Keratinocyte (primary cell): Measurements from ENCODE around the gene JAK1. TPM values are rescaled to one million over a fixed set of nuclear protein-coding genes. Genes with fewer than 3 reads are reported as not detected.

Experiments
- DNase-seq: peaks from one replicate; pipeline ENCODE4 v3.0.0-alpha.2; 2011; ENCODE audit warnings: low read depth, missing footprints, low spot score
- FAIRE-seq: peaks from 2 replicates; lab custom pipeline; 2011; peaks lifted over from hg19 to GRCh38; lab: Jason Lieb, UNC
- H2AFZ ChIP-seq: 2 replicates; pipeline ENCODE4 v1.6.0; 2012; ENCODE audit warnings: low read length, control low read depth, inconsistent platforms; ENCODE audit not compliant: control insufficient read depth
- H3K27ac ChIP-seq: 2 replicates; pipeline ENCODE4 v1.5.1; 2011; ENCODE audit warnings: low read length; ENCODE audit not compliant: control insufficient read depth, insufficient read depth
- H3K27me3 ChIP-seq: 3 replicates; pipeline ENCODE4 v1.6.0; 2011; ENCODE audit warnings: low read length; ENCODE audit not compliant: control insufficient read depth, insufficient read depth; ENCODE audit errors: extremely low read depth
- H3K36me3 ChIP-seq, 2 experiments: 2 replicates in 1 of 2; 3 replicates in 1 of 2; pipeline ENCODE4 v1.5.1; 2011; ENCODE audit warnings: low read length in 2 of 2, mild to moderate bottlenecking in 1 of 2; ENCODE audit not compliant: control insufficient read depth in 2 of 2, insufficient read depth in 2 of 2; ENCODE audit errors: extremely low read depth in 1 of 2
- H3K4me1 ChIP-seq: 3 replicates; pipeline ENCODE4 v1.5.1; 2011; ENCODE audit warnings: low read length; ENCODE audit not compliant: control insufficient read depth, insufficient read depth; ENCODE audit errors: extremely low read depth
- H3K4me2 ChIP-seq: 3 replicates; pipeline ENCODE4 v1.6.0; 2011; ENCODE audit warnings: low read depth, low read length; ENCODE audit not compliant: control insufficient read depth, insufficient read depth; ENCODE audit errors: extremely low read depth
- H3K4me3 ChIP-seq, 3 experiments: fragments of 200-600 bp in 1 of 3; sonication (generic) in 1 of 3; 2 replicates in 2 of 3; 3 replicates in 1 of 3; pipeline ENCODE4 v1.5.1; 2011 to 2016; ENCODE audit warnings: low read length in 3 of 3, mild to moderate bottlenecking in 3 of 3, control low read depth in 2 of 3, inconsistent platforms in 1 of 3, low read depth in 1 of 3, mixed read lengths in 1 of 3, mixed run types in 1 of 3, moderate library complexity in 1 of 3; ENCODE audit not compliant: control insufficient read depth in 2 of 3, insufficient read depth in 2 of 3; ENCODE audit errors: extremely low read depth in 1 of 3
- H3K79me2 ChIP-seq: 2 replicates; pipeline ENCODE4 v1.6.0; 2012; ENCODE audit warnings: low read length; ENCODE audit not compliant: control insufficient read depth, insufficient read depth
- H3K9ac ChIP-seq: 3 replicates; pipeline ENCODE4 v1.6.0; 2011; ENCODE audit warnings: low read length; ENCODE audit not compliant: control insufficient read depth, insufficient read depth; ENCODE audit errors: extremely low read depth
- H3K9me1 ChIP-seq: 3 replicates; pipeline ENCODE4 v1.6.0; 2011; ENCODE audit warnings: low read length; ENCODE audit not compliant: control insufficient read depth, insufficient read depth; ENCODE audit errors: extremely low read depth
- H3K9me3 ChIP-seq: 2 replicates; pipeline ENCODE4 v1.5.1; 2012; ENCODE audit warnings: low read depth, low read length; ENCODE audit not compliant: control insufficient read depth
- H4K20me1 ChIP-seq: 3 replicates; pipeline ENCODE4 v1.6.0; 2011; ENCODE audit warnings: low read length; ENCODE audit not compliant: control insufficient read depth, insufficient read depth; ENCODE audit errors: extremely low read depth
- CTCF ChIP-seq, 3 experiments: IDR thresholded peaks in 1 of 3; conservative IDR thresholded peaks in 1 of 3; optimal IDR thresholded peaks in 1 of 3; 2 replicates in 2 of 3; 3 replicates in 1 of 3; pipeline versions ENCODE3 to v1.5.1; 2011; ENCODE audit warnings: low read length in 3 of 3, mild to moderate bottlenecking in 3 of 3, moderate library complexity in 2 of 3, control low read depth in 1 of 3, inconsistent platforms in 1 of 3; ENCODE audit not compliant: insufficient read depth in 2 of 3; ENCODE audit errors: extremely low read depth in 1 of 3
- EZH2 ChIP-seq: IDR thresholded peaks from one replicate; pipeline ENCODE4 v1.6.1; 2012; ENCODE audit warnings: inconsistent platforms, mild to moderate bottlenecking, low read length, moderate library complexity
- dilution Hi-C: fragments of 300-500 bp; cut with MboI; formaldehyde crosslinking; loops from one replicate; pipeline ENCODE4 v1.7.0; 2020; ENCODE audit warnings: low sequenced_read_pairs; ENCODE audit not compliant: extremely low pct_ligation_motif_present
- polyA plus RNA-seq, 5 experiments: library from polyadenylated mRNA; depleted of rRNA in 3 of 5; stranded (reverse) in 3 of 5; stranded (forward) in 1 of 5; unstranded in 1 of 5; fragments of >200 nt; gene quantifications; 1 replicate in 1 of 5; 2 replicates in 3 of 5; 3 replicates in 1 of 5; pipeline versions ENCODE4 v1.2.1 to v1.2.3, GENCODE V29; 2011 to 2012; ENCODE audit warnings: missing spikeins in 2 of 5, low read depth in 1 of 5, low replicate concordance in 1 of 5

Gene JAK1
- polyA plus RNA-seq, 1 donor (not counting 4 experiments of a cell fraction or from before 2014, with no cell fraction given) = 50.9 TPM

- TF ChIP-seq EZH2 = no peak
- no peak for TF ChIP-seq CTCF (optimal IDR thresholded peaks at IDR 0.05 in 1 of 3, IDR thresholded peaks at IDR 0.05 in 1 of 3, conservative IDR thresholded peaks at IDR 0.05 in 1 of 3; ENCODE audit: extremely low read depth in 1 of 3, insufficient read depth in 2 of 3, low read length in 3 of 3)
- Histone ChIP-seq H3K4me1 (no peaks in the 10 kb centered on the region), H3K27me3 (no peaks in the 10 kb centered on the region), H3K9me1 (no peaks in the 10 kb centered on the region), H3K4me3 (no peak overlapping the region), H2AFZ (no peak overlapping the region), H3K9ac (no peak overlapping the region), H3K79me2 (no peaks in the 10 kb centered on the region), H3K9me3 (no peaks in the 10 kb centered on the region), H3K36me3 (peaks cover 13 to 15% of the 10 kb centered on the region in 2 experiments), H4K20me1 (no peaks in the 10 kb centered on the region), H3K4me2 (no peak overlapping the region), H3K27ac (no peak overlapping the region)
- dilution Hi-C loops = no loop called here
- FAIRE-seq (no peak), DNase-seq (no peak)
These were observed 102.1 kb downstream of the JAK1 start for GRCh38 chr1:64864018-64864940.

GRCh38 chr1:64861611-64862010 lies 104.7 kb downstream of the JAK1 start:
- no peak overlapping the region for H3K4me2 ChIP-seq
- no peak overlapping the region for H3K27ac ChIP-seq
- H3K4me1 ChIP-seq = no peaks in the 10 kb centered on the region
- H3K36me3 ChIP-seq = peaks cover 9 to 22% of the 10 kb centered on the region in 2 experiments
- no peak for DNase-seq
- H3K9me1 ChIP-seq = no peaks in the 10 kb centered on the region
- no peak for FAIRE-seq
- no peak overlapping the region for H3K4me3 ChIP-seq
- no peak overlapping the region for H3K9ac ChIP-seq
- H3K79me2 ChIP-seq = no peaks in the 10 kb centered on the region
- TF ChIP-seq CTCF (optimal IDR thresholded peaks at IDR 0.05 in 1 of 3, IDR thresholded peaks at IDR 0.05 in 1 of 3, conservative IDR thresholded peaks at IDR 0.05 in 1 of 3; ENCODE audit: extremely low read depth in 1 of 3, insufficient read depth in 2 of 3, low read length in 3 of 3) (peak in 1 of 3 experiments; percentile 24), EZH2 (no peak)
- H3K27me3 ChIP-seq = no peaks in the 10 kb centered on the region
- H3K9me3 ChIP-seq = no peaks in the 10 kb centered on the region
- no peak overlapping the region for H2AFZ ChIP-seq
- dilution Hi-C loops = no loop called here
- no peaks in the 10 kb centered on the region for H4K20me1 ChIP-seq
